Erythroblast (primary cell): ENCODE results near the gene NUDT19.
A peak's percentile ranks its signal among the peaks of the same experiment; 100 is the strongest.

Experiments
- GATA1 ChIP-seq: IDR thresholded peaks from 2 replicates; pipeline ENCODE4 v1.6.1; 2011; ENCODE audit warnings: low read depth, mild to moderate bottlenecking, control low read depth, low read length, moderate library complexity
- POLR2A ChIP-seq: IDR thresholded peaks from 2 replicates; pipeline ENCODE4 v1.6.1; 2011; ENCODE audit warnings: mild to moderate bottlenecking, low read length

DNA sequence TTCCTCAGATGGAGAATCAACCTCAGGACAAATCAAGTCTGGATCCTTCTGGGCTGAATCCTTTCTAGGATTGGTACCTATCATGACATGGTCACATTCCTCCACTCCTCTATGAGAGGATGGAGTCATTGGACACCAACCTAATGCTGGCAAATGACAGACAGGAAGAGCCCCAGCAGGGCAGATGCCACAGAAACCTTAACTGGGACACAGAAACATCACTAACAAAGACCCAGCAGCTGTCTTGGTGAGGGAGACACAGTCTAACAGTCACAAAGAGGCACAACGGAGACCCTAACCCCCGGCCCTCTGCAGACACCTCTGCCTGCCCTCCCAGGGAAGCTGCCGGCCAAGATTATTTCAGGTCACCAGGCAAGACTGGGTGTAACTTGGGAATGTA, 18.8 kb upstream of the NUDT19 start:
- TF ChIP-seq POLR2A (peak; percentile 1), GATA1 (no peak)
